GM19239 (cell line): ENCODE results near the gene MEX3A.

ENCODE experiments used
- DNase-seq: peaks from one replicate; pipeline ENCODE4 v3.0.0; 2011; ENCODE audit warnings: low spot score; ENCODE audit not compliant: insufficient read length
- FAIRE-seq: peaks from 2 replicates; lab custom pipeline; 2011; peaks lifted over from hg19 to GRCh38; lab: Jason Lieb, UNC

The MEX3A gene

GRCh38 chr1:156104861-156105832 lies 22.9 kb upstream of the MEX3A start:
- no peak for FAIRE-seq
- no peak for DNase-seq

- no peak for DNase-seq
- peak; percentile 31 for FAIRE-seq
Observed at GRCh38 chr1:156104065-156104810, 22.0 kb upstream of the MEX3A start.

GRCh38 chr1:156103521-156103947 lies 21.3 kb upstream of the MEX3A start:
- no peak for DNase-seq

GRCh38 chr1:156102633-156103511 lies 20.6 kb upstream of the MEX3A start:
- FAIRE-seq (no peak), DNase-seq (no peak)

More at GRCh38 chr1:156103521-156103947, 21.3 kb upstream of the MEX3A start:
- no peak for FAIRE-seq

GRCh38 chr1:156101880-156102279 lies 19.6 kb upstream of the MEX3A start:
- FAIRE-seq (no peak), DNase-seq (no peak)

GRCh38 chr1:156100205-156100995 lies 18.1 kb upstream of the MEX3A start:
- no peak for FAIRE-seq
- no peak for DNase-seq

GRCh38 chr1:156099282-156099681 lies 17.0 kb upstream of the MEX3A start:
- no peak for DNase-seq
- FAIRE-seq = no peak

GRCh38 chr1:156098784-156099183 lies 16.5 kb upstream of the MEX3A start:
- no peak for DNase-seq
- FAIRE-seq = no peak

GRCh38 chr1:156097499-156098178 lies 15.4 kb upstream of the MEX3A start:
- DNase-seq (no peak), FAIRE-seq (peak; percentile 80)

- DNase-seq (peak; percentile 75), FAIRE-seq (peak; percentile 89)
Observed at GRCh38 chr1:156096640-156097391, 14.6 kb upstream of the MEX3A start.

GRCh38 chr1:156095906-156096508 lies 13.7 kb upstream of the MEX3A start:
- FAIRE-seq (no peak), DNase-seq (no peak)

GRCh38 chr1:156091610-156092009 lies 9.3 kb upstream of the MEX3A start:
- FAIRE-seq (no peak), DNase-seq (no peak)

GRCh38 chr1:156090840-156091188 lies 8.5 kb upstream of the MEX3A start:
- DNase-seq (peak; percentile 78), FAIRE-seq (peak; percentile 91)

GRCh38 chr1:156090138-156090839 lies 8.0 kb upstream of the MEX3A start:
- DNase-seq (no peak), FAIRE-seq (no peak)

- DNase-seq = no peak
- FAIRE-seq = no peak
Observed at GRCh38 chr1:156089704-156090103, 7.4 kb upstream of the MEX3A start.

- no peak for DNase-seq
- FAIRE-seq = no peak
Observed at GRCh38 chr1:156086256-156086662, 4.0 kb upstream of the MEX3A start.
